Body of pancreas (tissue), 4 donors: ENCODE measurements around the gene MGRN1.

Experiments
- CTCF ChIP-seq, 7 experiments: fragments of 450-650 bp in 4 of 7; fragments of 200-600 bp in 3 of 7; sonication (generic) in 3 of 7; IDR thresholded peaks; one replicate each; pipeline ENCODE4 v1.5.1; 2016 to 2019; ENCODE audit warnings: antibody characterized with exemption in 7 of 7
- POLR2A ChIP-seq, 3 donors: fragments of 450-650 bp; IDR thresholded peaks; one replicate each; pipeline ENCODE4 v1.6.1; 2016; ENCODE audit warnings: antibody characterized with exemption in 3 of 3, mild to moderate bottlenecking in 2 of 3

- no peak for TF ChIP-seq CTCF (IDR thresholded peaks at IDR 0.05)
- no peak for TF ChIP-seq POLR2A (IDR thresholded peaks at IDR 0.05)
Observed at GRCh38 chr16:4675864-4676786, 51.5 kb downstream of the MGRN1 start.
